Neural progenitor cell (in vitro differentiated cells): Measurements from ENCODE around the gene MYO1B. TPM values are rescaled to one million over a fixed set of nuclear protein-coding genes. Genes with fewer than 3 reads are reported as not detected.

ENCODE experiments used
- DNase-seq: peaks from one replicate; pipeline ENCODE4 v3.0.0-alpha.2; 2016; ENCODE audit warnings: low spot score
- H2AFZ ChIP-seq: fragments of 200-600 bp; sonication (generic); replicated peaks from 2 replicates; pipeline ENCODE4 v1.6.1; 2016; ENCODE audit warnings: antibody characterized with exemption
- H3F3A ChIP-seq: fragments of 200-600 bp; sonication (generic); 2 replicates; pipeline ENCODE4 v1.6.1; 2016; ENCODE audit warnings: antibody characterized with exemption, low read depth
- H3K27ac ChIP-seq: fragments of 200-600 bp; sonication (generic); 2 replicates; pipeline ENCODE4 v1.5.1; 2016; ENCODE audit warnings: mild to moderate bottlenecking
- H3K27me3 ChIP-seq: fragments of 200-600 bp; sonication (generic); 2 replicates; pipeline ENCODE4 v1.6.1; 2016; ENCODE audit warnings: mild to moderate bottlenecking, moderate library complexity
- H3K36me3 ChIP-seq: fragments of 200-600 bp; sonication (generic); 2 replicates; pipeline ENCODE4 v1.5.1; 2016
- H3K4me1 ChIP-seq: fragments of 200-600 bp; sonication (generic); 2 replicates; pipeline ENCODE4 v1.6.1; 2016; ENCODE audit warnings: mixed run types
- H3K4me2 ChIP-seq: fragments of 200-600 bp; sonication (generic); 2 replicates; pipeline ENCODE4 v1.6.1; 2016
- H3K4me3 ChIP-seq: fragments of 200-600 bp; sonication (generic); 2 replicates; pipeline ENCODE4 v1.5.1; 2016
- H3K79me2 ChIP-seq: fragments of 200-600 bp; sonication (generic); 2 replicates; pipeline ENCODE4 v1.6.1; 2016; ENCODE audit warnings: low read depth
- H3K9ac ChIP-seq: fragments of 200-600 bp; sonication (generic); 2 replicates; pipeline ENCODE4 v1.6.1; 2016
- H3K9me3 ChIP-seq: fragments of 200-600 bp; sonication (generic); 2 replicates; pipeline ENCODE4 v1.5.1; 2016; ENCODE audit warnings: low read depth
- H4K20me1 ChIP-seq: fragments of 200-600 bp; sonication (generic); 2 replicates; pipeline ENCODE4 v1.6.1; 2016; ENCODE audit warnings: low read depth
- H3K27ac Mint-ChIP-seq: 3 replicates; pipeline ENCODE4 v1.8.0; 2021; ENCODE audit warnings: mixed read lengths
- H3K27me3 Mint-ChIP-seq: 2 replicates; pipeline ENCODE4 v1.8.0; 2022; ENCODE audit warnings: low read depth, mild to moderate bottlenecking, inconsistent platforms, moderate library complexity, mixed read lengths; ENCODE audit not compliant: insufficient read depth
- H3K36me3 Mint-ChIP-seq: 3 replicates; pipeline ENCODE4 v1.8.0; 2021; ENCODE audit warnings: mixed read lengths
- H3K4me1 Mint-ChIP-seq: 3 replicates; pipeline ENCODE4 v1.8.0; 2021; ENCODE audit warnings: mixed read lengths
- H3K4me3 Mint-ChIP-seq: 3 replicates; pipeline ENCODE4 v1.8.0; 2021; ENCODE audit warnings: mild to moderate bottlenecking, moderate library complexity, mixed read lengths
- H3K9me3 Mint-ChIP-seq: 3 replicates; pipeline ENCODE4 v1.8.0; 2020; ENCODE audit warnings: mixed read lengths
- EZH2 ChIP-seq: fragments of 200-600 bp; sonication (generic); IDR thresholded peaks from 2 replicates; pipeline ENCODE4 v1.6.1; 2017; ENCODE audit warnings: antibody characterized with exemption, mild to moderate bottlenecking, moderate library complexity
- EZH2phosphoT487 ChIP-seq: fragments of 200-600 bp; sonication (generic); IDR thresholded peaks from 2 replicates; pipeline ENCODE4 v1.6.1; 2017; ENCODE audit warnings: antibody characterized with exemption
- total RNA-seq: library from RNA; depleted of rRNA; stranded (reverse); fragments of >200 nt; gene quantifications from 2 replicates; pipeline ENCODE4 v1.2.3, GENCODE V29; 2015; ENCODE audit warnings: low replicate concordance
- TF ChIP-seq, protein P1 (sequence below): fragments of 200-600 bp; sonication (generic); IDR thresholded peaks from 2 replicates; pipeline ENCODE4 v1.5.1; 2017; ENCODE audit warnings: antibody characterized with exemption, mild to moderate bottlenecking

MYO1B gene
- total RNA-seq, 1 donor from 2014 or later: 88.0 TPM

GRCh38 chr2:191222507-191222906 is 22.7 kb upstream of the MYO1B start:
- H3K9me3 ChIP-seq: no peaks in the 10 kb centered on the region
- Mint-ChIP-seq H3K4me3 (no peak overlapping the region), H3K27me3 (peaks cover 2% of the 10 kb centered on the region), H3K36me3 (no peaks in the 10 kb centered on the region), H3K9me3 (no peaks in the 10 kb centered on the region), H3K27ac (no peak overlapping the region), H3K4me1 (peaks cover 5% of the 10 kb centered on the region)
- no peak overlapping the region for H3K9ac ChIP-seq
- H3K27ac ChIP-seq: no peak overlapping the region
- H2AFZ ChIP-seq: no peak overlapping the region
- no peaks in the 10 kb centered on the region for H3F3A ChIP-seq
- H3K4me2 ChIP-seq: no peak overlapping the region
- H3K4me3 ChIP-seq: no peak overlapping the region
- no peaks in the 10 kb centered on the region for H4K20me1 ChIP-seq
- no peaks in the 10 kb centered on the region for H3K36me3 ChIP-seq
- no peaks in the 10 kb centered on the region for H3K4me1 ChIP-seq
- TF ChIP-seq EZH2phosphoT487 (no peak), EZH2 (no peak)
- TF ChIP-seq, protein P1, sequence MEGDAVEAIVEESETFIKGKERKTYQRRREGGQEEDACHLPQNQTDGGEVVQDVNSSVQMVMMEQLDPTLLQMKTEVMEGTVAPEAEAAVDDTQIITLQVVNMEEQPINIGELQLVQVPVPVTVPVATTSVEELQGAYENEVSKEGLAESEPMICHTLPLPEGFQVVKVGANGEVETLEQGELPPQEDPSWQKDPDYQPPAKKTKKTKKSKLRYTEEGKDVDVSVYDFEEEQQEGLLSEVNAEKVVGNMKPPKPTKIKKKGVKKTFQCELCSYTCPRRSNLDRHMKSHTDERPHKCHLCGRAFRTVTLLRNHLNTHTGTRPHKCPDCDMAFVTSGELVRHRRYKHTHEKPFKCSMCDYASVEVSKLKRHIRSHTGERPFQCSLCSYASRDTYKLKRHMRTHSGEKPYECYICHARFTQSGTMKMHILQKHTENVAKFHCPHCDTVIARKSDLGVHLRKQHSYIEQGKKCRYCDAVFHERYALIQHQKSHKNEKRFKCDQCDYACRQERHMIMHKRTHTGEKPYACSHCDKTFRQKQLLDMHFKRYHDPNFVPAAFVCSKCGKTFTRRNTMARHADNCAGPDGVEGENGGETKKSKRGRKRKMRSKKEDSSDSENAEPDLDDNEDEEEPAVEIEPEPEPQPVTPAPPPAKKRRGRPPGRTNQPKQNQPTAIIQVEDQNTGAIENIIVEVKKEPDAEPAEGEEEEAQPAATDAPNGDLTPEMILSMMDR: no peak
- no peak for DNase-seq
- H3K79me2 ChIP-seq: no peaks in the 10 kb centered on the region
- no peaks in the 10 kb centered on the region for H3K27me3 ChIP-seq

DNA sequence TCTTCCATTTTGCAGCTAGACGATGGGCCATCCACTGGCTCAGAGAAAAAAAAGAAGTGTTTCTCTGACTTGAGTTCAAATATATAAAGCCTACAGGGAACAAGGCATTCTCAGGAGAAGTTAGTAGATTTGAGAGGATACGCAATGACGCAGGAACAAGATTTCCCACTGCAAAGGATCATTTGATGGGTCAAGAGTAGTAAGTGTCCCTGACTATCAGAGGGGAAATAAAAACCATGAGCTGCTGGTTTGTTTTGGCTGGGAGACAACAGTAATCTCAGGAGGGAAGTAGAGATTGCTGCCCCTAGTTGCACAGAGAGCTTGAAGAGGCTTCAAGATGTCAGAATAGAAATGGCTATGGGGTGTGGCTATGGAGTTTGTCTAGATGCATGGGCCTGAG is 22.3 kb upstream of the MYO1B start:
- Histone ChIP-seq H4K20me1 (no peaks in the 10 kb centered on the region), H3K9me3 (no peaks in the 10 kb centered on the region), H3K4me2 (no peak overlapping the region), H3K9ac (no peak overlapping the region), H3K36me3 (no peaks in the 10 kb centered on the region), H2AFZ (no peak overlapping the region), H3K4me3 (no peak overlapping the region), H3K27ac (no peak overlapping the region), H3F3A (no peaks in the 10 kb centered on the region), H3K27me3 (no peaks in the 10 kb centered on the region), H3K4me1 (no peaks in the 10 kb centered on the region), H3K79me2 (no peaks in the 10 kb centered on the region)
- Mint-ChIP-seq H3K27ac (no peak overlapping the region), H3K9me3 (no peaks in the 10 kb centered on the region), H3K4me3 (no peak overlapping the region), H3K27me3 (peaks cover 2% of the 10 kb centered on the region), H3K4me1 (peaks cover 5% of the 10 kb centered on the region), H3K36me3 (no peaks in the 10 kb centered on the region)
- TF ChIP-seq, protein P1: no peak
- TF ChIP-seq EZH2 (no peak), EZH2phosphoT487 (no peak)
- no peak for DNase-seq

- Histone ChIP-seq H3K9ac (no peak overlapping the region), H4K20me1 (no peaks in the 10 kb centered on the region), H3K79me2 (no peaks in the 10 kb centered on the region), H3F3A (no peaks in the 10 kb centered on the region), H3K4me3 (no peak overlapping the region), H3K9me3 (no peaks in the 10 kb centered on the region), H3K36me3 (no peaks in the 10 kb centered on the region), H3K27me3 (no peaks in the 10 kb centered on the region), H3K27ac (no peak overlapping the region), H3K4me1 (no peaks in the 10 kb centered on the region), H3K4me2 (no peak overlapping the region), H2AFZ (no peak overlapping the region)
- Mint-ChIP-seq H3K27ac (no peak overlapping the region), H3K36me3 (no peaks in the 10 kb centered on the region), H3K9me3 (no peaks in the 10 kb centered on the region), H3K27me3 (no peaks in the 10 kb centered on the region), H3K4me1 (peaks cover 2% of the 10 kb centered on the region), H3K4me3 (no peak overlapping the region)
- TF ChIP-seq EZH2: no peak
- no peak for DNase-seq
These were observed 20.1 kb upstream of the MYO1B start for GRCh38 chr2:191225126-191225525.

DNA sequence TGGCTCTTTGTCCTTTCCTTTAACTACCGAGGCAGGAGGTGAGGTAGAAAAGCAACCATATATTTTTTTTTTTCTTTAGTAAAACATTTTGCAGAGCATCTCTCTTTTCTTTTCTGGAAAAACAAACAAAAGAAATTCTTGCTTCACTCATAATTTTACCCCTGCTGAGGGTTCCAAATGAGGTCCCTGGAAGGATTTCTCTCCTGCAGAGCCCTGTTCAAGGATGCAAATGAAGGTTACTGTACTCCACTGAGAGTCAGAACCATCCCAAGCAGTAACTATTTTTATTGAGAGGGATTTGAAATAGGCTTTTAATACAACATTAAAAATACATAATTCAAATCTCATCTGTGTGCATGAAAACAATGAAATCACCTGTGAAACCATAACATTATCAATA is 19.5 kb upstream of the MYO1B start:
- H3K36me3 Mint-ChIP-seq: no peaks in the 10 kb centered on the region
- H3K4me3 Mint-ChIP-seq: no peak overlapping the region
- Histone ChIP-seq H3K4me1 (no peaks in the 10 kb centered on the region), H3K36me3 (no peaks in the 10 kb centered on the region), H3K4me2 (no peak overlapping the region), H3K4me3 (no peak overlapping the region), H3K79me2 (no peaks in the 10 kb centered on the region), H3K27ac (no peak overlapping the region), H3K9ac (no peak overlapping the region), H3K9me3 (no peaks in the 10 kb centered on the region), H4K20me1 (no peaks in the 10 kb centered on the region), H3K27me3 (no peaks in the 10 kb centered on the region), H2AFZ (no peak overlapping the region), H3F3A (no peaks in the 10 kb centered on the region)
- no peaks in the 10 kb centered on the region for H3K9me3 Mint-ChIP-seq
- TF ChIP-seq EZH2 (no peak), EZH2phosphoT487 (no peak)
- TF ChIP-seq, protein P1: no peak
- H3K27me3 Mint-ChIP-seq: no peaks in the 10 kb centered on the region
- DNase-seq: no peak
- no peak overlapping the region for H3K27ac Mint-ChIP-seq
- peaks cover 2% of the 10 kb centered on the region for H3K4me1 Mint-ChIP-seq
